Testis (tissue), 2 donors: Measurements from ENCODE around the gene CXorf38.

Experiments
- POLR2A ChIP-seq: fragments of 450-650 bp; IDR thresholded peaks from one replicate; pipeline ENCODE4 v1.6.1; 2017; ENCODE audit warnings: antibody characterized with exemption, mild to moderate bottlenecking, moderate library complexity
- TF ChIP-seq, protein P1 (sequence below), 3 experiments: fragments of 450-650 bp in 2 of 3; fragments of 200-600 bp in 1 of 3; sonication (generic) in 1 of 3; IDR thresholded peaks; one replicate each; pipeline ENCODE4 v1.5.1; 2016 to 2019; ENCODE audit warnings: antibody characterized with exemption in 3 of 3, mild to moderate bottlenecking in 2 of 3, moderate library complexity in 1 of 3

DNA sequence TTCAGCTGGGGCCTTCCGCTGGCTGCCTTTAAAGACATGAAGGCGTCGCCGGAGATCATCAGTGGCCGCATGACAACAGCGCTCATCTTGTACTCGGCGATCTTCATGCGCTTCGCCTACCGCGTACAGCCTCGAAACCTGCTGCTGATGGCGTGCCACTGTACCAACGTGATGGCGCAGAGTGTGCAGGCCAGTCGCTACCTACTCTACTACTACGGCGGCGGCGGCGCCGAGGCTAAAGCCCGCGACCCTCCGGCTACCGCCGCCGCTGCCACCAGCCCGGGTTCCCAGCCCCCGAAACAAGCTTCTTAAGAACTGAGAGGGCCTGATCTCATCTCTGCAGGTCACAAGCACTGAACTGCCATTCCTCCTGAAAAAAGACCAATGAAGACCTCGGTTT is 23.7 kb downstream of the CXorf38 start:
- TF ChIP-seq, protein P1, sequence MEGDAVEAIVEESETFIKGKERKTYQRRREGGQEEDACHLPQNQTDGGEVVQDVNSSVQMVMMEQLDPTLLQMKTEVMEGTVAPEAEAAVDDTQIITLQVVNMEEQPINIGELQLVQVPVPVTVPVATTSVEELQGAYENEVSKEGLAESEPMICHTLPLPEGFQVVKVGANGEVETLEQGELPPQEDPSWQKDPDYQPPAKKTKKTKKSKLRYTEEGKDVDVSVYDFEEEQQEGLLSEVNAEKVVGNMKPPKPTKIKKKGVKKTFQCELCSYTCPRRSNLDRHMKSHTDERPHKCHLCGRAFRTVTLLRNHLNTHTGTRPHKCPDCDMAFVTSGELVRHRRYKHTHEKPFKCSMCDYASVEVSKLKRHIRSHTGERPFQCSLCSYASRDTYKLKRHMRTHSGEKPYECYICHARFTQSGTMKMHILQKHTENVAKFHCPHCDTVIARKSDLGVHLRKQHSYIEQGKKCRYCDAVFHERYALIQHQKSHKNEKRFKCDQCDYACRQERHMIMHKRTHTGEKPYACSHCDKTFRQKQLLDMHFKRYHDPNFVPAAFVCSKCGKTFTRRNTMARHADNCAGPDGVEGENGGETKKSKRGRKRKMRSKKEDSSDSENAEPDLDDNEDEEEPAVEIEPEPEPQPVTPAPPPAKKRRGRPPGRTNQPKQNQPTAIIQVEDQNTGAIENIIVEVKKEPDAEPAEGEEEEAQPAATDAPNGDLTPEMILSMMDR (IDR thresholded peaks at IDR 0.05) = no peak
- TF ChIP-seq POLR2A = no peak
